ENCODE results near the gene IL13RA1. TPM values are rescaled to one million over a fixed set of nuclear protein-coding genes. Genes with fewer than 3 reads are reported as not detected.

IL13RA1 gene
- total RNA-seq, 2 experiments from 2014 or later: 1.5 to 1.9 TPM

- H3K9me3 Mint-ChIP-seq: no peaks in the 10 kb centered on the region
- H3K4me3 Mint-ChIP-seq: no peak overlapping the region
- ChIA-PET POLR2A (no interaction called here), CTCF (no interaction called here)
- peaks cover 7% of the 10 kb centered on the region for H3K4me1 Mint-ChIP-seq (ENCODE audit: low read depth)
- DNase-seq: no peak
- peaks cover 10% of the 10 kb centered on the region for H3K27me3 Mint-ChIP-seq
- no peak overlapping the region for H3K27ac Mint-ChIP-seq
- intact Hi-C loops (cut with micrococcal nuclease): no loop called here
- H3K36me3 Mint-ChIP-seq: no peaks in the 10 kb centered on the region
Observed at GRCh38 chrX:118736394-118737010, 9.1 kb downstream of the IL13RA1 start.

- intact Hi-C loops (cut with micrococcal nuclease): no loop called here
- POLR2A ChIA-PET: no interaction called here
- peaks cover 5% of the 10 kb centered on the region for H3K27me3 Mint-ChIP-seq
- DNase-seq: no peak
- peaks cover 5% of the 10 kb centered on the region for H3K4me1 Mint-ChIP-seq (ENCODE audit: low read depth)
- CTCF ChIA-PET: no interaction called here
- H3K36me3 Mint-ChIP-seq: no peaks in the 10 kb centered on the region
- H3K4me3 Mint-ChIP-seq: no peak overlapping the region
- H3K9me3 Mint-ChIP-seq: no peaks in the 10 kb centered on the region
- H3K27ac Mint-ChIP-seq: no peak overlapping the region
Observed at GRCh38 chrX:118739577-118739976, 12.2 kb downstream of the IL13RA1 start.

- H3K4me3 Mint-ChIP-seq: no peak overlapping the region
- peaks cover 2% of the 10 kb centered on the region for H3K27me3 Mint-ChIP-seq
- ChIA-PET POLR2A (no interaction called here), CTCF (no interaction called here)
- H3K9me3 Mint-ChIP-seq: no peaks in the 10 kb centered on the region
- intact Hi-C loops (cut with micrococcal nuclease): no loop called here
- H3K4me1 Mint-ChIP-seq (ENCODE audit: low read depth): no peaks in the 10 kb centered on the region
- DNase-seq: no peak
- H3K36me3 Mint-ChIP-seq: no peaks in the 10 kb centered on the region
- H3K27ac Mint-ChIP-seq: no peak overlapping the region
Observed at GRCh38 chrX:118740276-118740889, 13.0 kb downstream of the IL13RA1 start.

- ChIA-PET CTCF (no interaction called here), POLR2A (no interaction called here)
- no peak overlapping the region for H3K4me3 Mint-ChIP-seq
- no peak overlapping the region for H3K27ac Mint-ChIP-seq
- intact Hi-C loops (cut with micrococcal nuclease): no loop called here
- no peaks in the 10 kb centered on the region for H3K9me3 Mint-ChIP-seq
- no peaks in the 10 kb centered on the region for H3K36me3 Mint-ChIP-seq
- H3K27me3 Mint-ChIP-seq: no peaks in the 10 kb centered on the region
- H3K4me1 Mint-ChIP-seq (ENCODE audit: low read depth): no peaks in the 10 kb centered on the region
- DNase-seq: no peak
Observed at GRCh38 chrX:118742176-118742575, 14.8 kb downstream of the IL13RA1 start.

- H3K4me3 Mint-ChIP-seq: no peak overlapping the region
- no peaks in the 10 kb centered on the region for H3K27me3 Mint-ChIP-seq
- intact Hi-C loops (cut with micrococcal nuclease): no loop called here
- H3K9me3 Mint-ChIP-seq: no peaks in the 10 kb centered on the region
- no peak for DNase-seq
- CTCF ChIA-PET: interaction anchor here (0.6 kb wide), 1 partner anchor 166 kb away, joined by 3 read pairs; no protein-coding TSS in a partner anchor
- no peaks in the 10 kb centered on the region for H3K4me1 Mint-ChIP-seq (ENCODE audit: low read depth)
- POLR2A ChIA-PET: no interaction called here
- no peaks in the 10 kb centered on the region for H3K36me3 Mint-ChIP-seq
- no peak overlapping the region for H3K27ac Mint-ChIP-seq
Observed at GRCh38 chrX:118745570-118745969, 18.2 kb downstream of the IL13RA1 start.

- CTCF ChIA-PET: no interaction called here
- no peak for DNase-seq
- no peak overlapping the region for H3K27ac Mint-ChIP-seq
- H3K36me3 Mint-ChIP-seq: no peaks in the 10 kb centered on the region
- no peak overlapping the region for H3K4me3 Mint-ChIP-seq
- intact Hi-C loops (cut with micrococcal nuclease): no loop called here
- H3K27me3 Mint-ChIP-seq: peaks cover 7% of the 10 kb centered on the region
- no peaks in the 10 kb centered on the region for H3K9me3 Mint-ChIP-seq
- H3K4me1 Mint-ChIP-seq (ENCODE audit: low read depth): no peaks in the 10 kb centered on the region
- POLR2A ChIA-PET: no interaction called here
Observed at GRCh38 chrX:118751950-118752783, 24.8 kb downstream of the IL13RA1 start.

- H3K27me3 Mint-ChIP-seq: peaks cover 7% of the 10 kb centered on the region
- ChIA-PET POLR2A (no interaction called here), CTCF (no interaction called here)
- H3K27ac Mint-ChIP-seq: no peak overlapping the region
- H3K36me3 Mint-ChIP-seq: no peaks in the 10 kb centered on the region
- no peak overlapping the region for H3K4me3 Mint-ChIP-seq
- intact Hi-C loops (cut with micrococcal nuclease): no loop called here
- no peaks in the 10 kb centered on the region for H3K4me1 Mint-ChIP-seq (ENCODE audit: low read depth)
- H3K9me3 Mint-ChIP-seq: no peaks in the 10 kb centered on the region
- DNase-seq: no peak
Observed at GRCh38 chrX:118755633-118756032, 28.2 kb downstream of the IL13RA1 start.

- H3K4me3 Mint-ChIP-seq: no peak overlapping the region
- H3K9me3 Mint-ChIP-seq: no peaks in the 10 kb centered on the region
- no peak for DNase-seq
- H3K36me3 Mint-ChIP-seq: no peaks in the 10 kb centered on the region
- POLR2A ChIA-PET: no interaction called here
- CTCF ChIA-PET: no interaction called here
- no peak overlapping the region for H3K27ac Mint-ChIP-seq
- intact Hi-C loops (cut with micrococcal nuclease): no loop called here
- H3K27me3 Mint-ChIP-seq: peaks cover 7% of the 10 kb centered on the region
- H3K4me1 Mint-ChIP-seq (ENCODE audit: low read depth): no peaks in the 10 kb centered on the region
Observed at GRCh38 chrX:118756101-118756500, 28.7 kb downstream of the IL13RA1 start.

- Mint-ChIP-seq H3K36me3 (no peaks in the 10 kb centered on the region), H3K4me1 (ENCODE audit: low read depth) (no peaks in the 10 kb centered on the region), H3K4me3 (no peak overlapping the region), H3K27me3 (peaks cover 7% of the 10 kb centered on the region), H3K9me3 (no peaks in the 10 kb centered on the region), H3K27ac (no peak overlapping the region)
- intact Hi-C loops (cut with micrococcal nuclease): no loop called here
- CTCF ChIA-PET: no interaction called here
- DNase-seq: no peak
- POLR2A ChIA-PET: no interaction called here
Observed at GRCh38 chrX:118758511-118758910, 31.1 kb downstream of the IL13RA1 start.

GRCh38 chrX:118760025-118760424 lies 32.6 kb downstream of the IL13RA1 start:
- POLR2A ChIA-PET: no interaction called here
- Mint-ChIP-seq H3K4me3 (no peak overlapping the region), H3K36me3 (no peaks in the 10 kb centered on the region), H3K27ac (no peak overlapping the region), H3K27me3 (peaks cover 7% of the 10 kb centered on the region), H3K4me1 (ENCODE audit: low read depth) (no peaks in the 10 kb centered on the region), H3K9me3 (no peaks in the 10 kb centered on the region)
- no peak for DNase-seq
- intact Hi-C loops (cut with micrococcal nuclease): no loop called here
- CTCF ChIA-PET: no interaction called here

- no peak for DNase-seq
- no peaks in the 10 kb centered on the region for H3K27me3 Mint-ChIP-seq
- no peaks in the 10 kb centered on the region for H3K4me1 Mint-ChIP-seq (ENCODE audit: low read depth)
- intact Hi-C loops (cut with micrococcal nuclease): loop anchor here (1.0 kb wide), 1 partner anchor 45 kb away; no protein-coding TSS in a partner anchor
- POLR2A ChIA-PET: no interaction called here
- no peaks in the 10 kb centered on the region for H3K36me3 Mint-ChIP-seq
- no peak overlapping the region for H3K27ac Mint-ChIP-seq
- CTCF ChIA-PET: interaction anchor here (1.4 to 1.8 kb wide), 2 partner anchors 45 to 135 kb away, joined by 3 to 10 read pairs; no protein-coding TSS in a partner anchor
- no peaks in the 10 kb centered on the region for H3K9me3 Mint-ChIP-seq
- H3K4me3 Mint-ChIP-seq: no peak overlapping the region
Observed at GRCh38 chrX:118761939-118762707, 34.7 kb downstream of the IL13RA1 start.

GRCh38 chrX:118763489-118763888 lies 36.1 kb downstream of the IL13RA1 start:
- CTCF ChIA-PET: interaction anchor here (1.4 to 1.8 kb wide), 2 partner anchors 44 to 136 kb away, joined by 3 to 10 read pairs; no protein-coding TSS in a partner anchor
- intact Hi-C loops (cut with micrococcal nuclease): no loop called here
- POLR2A ChIA-PET: no interaction called here
- Mint-ChIP-seq H3K4me3 (no peak overlapping the region), H3K4me1 (ENCODE audit: low read depth) (no peaks in the 10 kb centered on the region), H3K36me3 (no peaks in the 10 kb centered on the region), H3K9me3 (no peaks in the 10 kb centered on the region), H3K27me3 (no peaks in the 10 kb centered on the region), H3K27ac (no peak overlapping the region)
- DNase-seq: no peak
